A549 (cell line): ENCODE results near the gene ADAMTS19. TPM values are rescaled to one million over a fixed set of nuclear protein-coding genes. Genes with fewer than 3 reads are reported as not detected.
A peak's percentile ranks its signal among the peaks of the same experiment; 100 is the strongest.

Source experiments
- ATAC-seq, 2 experiments: fragments of 200-7000 bp in 1 of 2; fragments of >200 bp in 1 of 2; cut with Nextera tagmentation in 1 of 2; cut with Tn5 transposase in 1 of 2; 3 replicates each; pipeline versions ENCODE4 v1.8.0 to v1.9.1; 2018 to 2020; ENCODE audit warnings: mild to moderate bottlenecking in 1 of 2, moderate library complexity in 1 of 2
- CTCF ChIA-PET: fragments of 300-600 bp; sonication (Branson Sonifier 250); formaldehyde crosslinking; extraction: SDS; loops from one replicate; lab custom pipeline; 2021; ENCODE audit warnings: antibody characterized with exemption, inconsistent platforms; lab: Yijun Ruan, JAX
- POLR2A ChIA-PET: fragments of 350-600 bp; formaldehyde crosslinking; extraction: SDS; loops from one replicate; lab custom pipeline; 2021; ENCODE audit warnings: antibody characterized with exemption, inconsistent platforms; lab: Yijun Ruan, JAX
- DNase-seq, 2 experiments: peaks; one replicate each; pipeline versions ENCODE4 v3.0.0 to v3.0.0-alpha.2; 2011 to 2016; ENCODE audit warnings: low read depth in 1 of 2, low spot score in 1 of 2
- FAIRE-seq: peaks from 2 replicates; lab custom pipeline; 2011; peaks lifted over from hg19 to GRCh38; lab: Jason Lieb, UNC
- H3K27ac ChIP-seq, 2 experiments: fragments of >200 bp; sonication (Bioruptor Twin); formaldehyde crosslinking; 3 replicates each; pipeline ENCODE4 v1.5.1; 2016 to 2017
- H3K4me1 ChIP-seq: fragments of >200 bp; sonication (Bioruptor Twin); formaldehyde crosslinking; 3 replicates; pipeline ENCODE4 v1.6.1; 2016
- H3K4me2 ChIP-seq: fragments of >200 bp; sonication (Bioruptor Twin); formaldehyde crosslinking; 3 replicates; pipeline ENCODE4 v1.6.1; 2016
- H3K4me3 ChIP-seq: fragments of >200 bp; sonication (Bioruptor Twin); formaldehyde crosslinking; 3 replicates; pipeline ENCODE4 v1.5.1; 2016
- H3K9me3 ChIP-seq: fragments of >200 bp; sonication (Bioruptor Twin); formaldehyde crosslinking; 3 replicates; pipeline ENCODE4 v1.6.1; 2016
- BHLHE40 ChIP-seq: IDR thresholded peaks from 2 replicates; pipeline ENCODE4 v1.6.1; 2012; ENCODE audit warnings: low read depth, low read length, inconsistent platforms
- CBX8 ChIP-seq: fragments of 200-600 bp; sonication (generic); IDR thresholded peaks from 2 replicates; pipeline ENCODE4 v1.6.1; 2016
- CHD4 ChIP-seq: fragments of 200-600 bp; sonication (generic); IDR thresholded peaks from 2 replicates; pipeline ENCODE4 v1.6.1; 2016; ENCODE audit warnings: antibody characterized with exemption, mild to moderate bottlenecking, borderline replicate concordance
- E2F6 ChIP-seq: IDR thresholded peaks from 2 replicates; pipeline ENCODE4 v1.6.1; 2012; ENCODE audit warnings: low read depth, borderline replicate concordance
- EHF ChIP-seq: fragments of 250-450 bp; sonication (Bioruptor Pico); IDR thresholded peaks from 2 replicates; pipeline ENCODE4 v1.5.0; 2020; ENCODE audit warnings: mild to moderate bottlenecking
- ESRRA ChIP-seq: fragments of 150-350 bp; IDR thresholded peaks from 2 replicates; pipeline ENCODE4 v1.6.1; 2014; ENCODE audit warnings: mild to moderate bottlenecking, low read length, borderline replicate concordance
- FOSB ChIP-seq: fragments of 250-450 bp; sonication (Bioruptor Pico); IDR thresholded peaks from 2 replicates; pipeline ENCODE4 v1.5.0; 2020; ENCODE audit warnings: mild to moderate bottlenecking, moderate library complexity
- FOSL2 ChIP-seq, 2 experiments: fragments of 450-650 bp in 1 of 2; fragments of >200 bp in 1 of 2; sonication (Bioruptor Twin) in 1 of 2; formaldehyde crosslinking; IDR thresholded peaks; 2 replicates each; pipeline versions ENCODE4 v1.5.0 to v1.6.1; 2016 to 2020; ENCODE audit warnings: mild to moderate bottlenecking in 1 of 2, moderate library complexity in 1 of 2
- HES2 ChIP-seq: fragments of >200 bp; sonication (Bioruptor Twin); formaldehyde crosslinking; IDR thresholded peaks from 2 replicates; pipeline ENCODE4 v1.6.1; 2016
- HOXB13 ChIP-seq: fragments of 250-450 bp; sonication (Bioruptor Pico); IDR thresholded peaks from 2 replicates; pipeline ENCODE4 v1.5.0; 2020; ENCODE audit warnings: low read depth, mild to moderate bottlenecking, moderate library complexity
- JUNB ChIP-seq: fragments of >200 bp; sonication (Bioruptor Twin); formaldehyde crosslinking; IDR thresholded peaks from 2 replicates; pipeline ENCODE4 v1.6.1; 2016
- KDM1A ChIP-seq: fragments of 200-600 bp; sonication (generic); IDR thresholded peaks from 2 replicates; pipeline ENCODE4 v1.6.1; 2016; ENCODE audit warnings: low read depth, mild to moderate bottlenecking
- MAX ChIP-seq: IDR thresholded peaks from 2 replicates; pipeline ENCODE4 v1.6.1; 2012
- MYC ChIP-seq: IDR thresholded peaks from 2 replicates; pipeline ENCODE4 v1.6.1; 2012; ENCODE audit warnings: mild to moderate bottlenecking, inconsistent platforms, low read length, improper control_type of control experiment, borderline replicate concordance
- NFE2L2 ChIP-seq: fragments of 150-350 bp; conservative IDR thresholded peaks from 2 replicates; pipeline ENCODE4 v1.6.1; 2014; ENCODE audit warnings: low read length
- NR3C1 ChIP-seq: fragments of >200 bp; sonication (Bioruptor Twin); formaldehyde crosslinking; IDR thresholded peaks from 3 replicates; pipeline ENCODE4 v1.6.1; 2017
- RAD21 ChIP-seq, 2 experiments: fragments of >200 bp in 1 of 2; sonication (Bioruptor Twin) in 1 of 2; formaldehyde crosslinking in 1 of 2; IDR thresholded peaks in 1 of 2; conservative IDR thresholded peaks in 1 of 2; 2 replicates in 1 of 2; 3 replicates in 1 of 2; pipeline ENCODE4 v1.6.1; 2012 to 2018; ENCODE audit warnings: inconsistent platforms in 1 of 2
- RCOR1 ChIP-seq: fragments of 150-350 bp; IDR thresholded peaks from 2 replicates; pipeline ENCODE4 v1.6.1; 2014; ENCODE audit warnings: antibody characterized with exemption, low read length, low read depth
- RFX5 ChIP-seq: fragments of 450-650 bp; IDR thresholded peaks from 2 replicates; pipeline ENCODE4 v1.7.1; 2014; ENCODE audit warnings: antibody characterized with exemption, mild to moderate bottlenecking, moderate library complexity
- TFCP2L1 ChIP-seq: fragments of 250-450 bp; sonication (Bioruptor Pico); IDR thresholded peaks from 2 replicates; pipeline ENCODE4 v1.5.0; 2021; ENCODE audit warnings: mild to moderate bottlenecking
- USF2 ChIP-seq: fragments of 450-650 bp; IDR thresholded peaks from 2 replicates; pipeline ENCODE4 v1.6.1; 2014; ENCODE audit warnings: antibody characterized with exemption
- ZFP36 ChIP-seq: fragments of 450-650 bp; IDR thresholded peaks from 2 replicates; pipeline ENCODE4 v1.6.1; 2014; ENCODE audit warnings: borderline replicate concordance; ENCODE audit not compliant: partially characterized antibody
- ZNF302 ChIP-seq: fragments of 250-450 bp; sonication (Bioruptor Pico); IDR thresholded peaks from 2 replicates; pipeline ENCODE4 v1.9.0; 2021; ENCODE audit warnings: inconsistent platforms, mild to moderate bottlenecking, moderate library complexity
- ZSCAN20 ChIP-seq: fragments of 250-450 bp; sonication (Bioruptor Pico); IDR thresholded peaks from 2 replicates; pipeline ENCODE4 v1.8.0; 2022; ENCODE audit warnings: mild to moderate bottlenecking, moderate library complexity
- WGBS: methylation state at CpG from one replicate; pipeline ENCODE4 v1.1.6; 2017; ENCODE audit errors: missing lambda C conversion rate; 5-methylcytosine and 5-hydroxymethylcytosine counted together
- polyA plus RNA-seq, 4 experiments: library from polyadenylated mRNA; depleted of rRNA in 3 of 4; stranded (reverse); fragments of >200 nt; fragmentation: RNase III in 1 of 4; extraction: RNeasy Plus Mini Kit Qiagen cat#74134 plus additional on column Dnase treatment in 1 of 4; gene quantifications; 2 replicates in 3 of 4; 3 replicates in 1 of 4; pipeline ENCODE4 v1.2.3, GENCODE V29; 2011 to 2017

The ADAMTS19 gene
- polyA plus RNA-seq, 2 of the 4 experiments (the other 2 are of a cell fraction): not detected

GRCh38 chr5:129541051-129541450 is 81.0 kb downstream of the ADAMTS19 start:
- H3K4me2 ChIP-seq: no peak overlapping the region
- TF ChIP-seq HOXB13 (CRISPR knock-in tag) (no peak), ESRRA (no peak), RCOR1 (no peak)
- H3K4me1 ChIP-seq: no peaks in the 10 kb centered on the region
- no peaks in the 10 kb centered on the region for H3K9me3 ChIP-seq
- no peak overlapping the region for H3K27ac ChIP-seq
- POLR2A ChIA-PET: no interaction called here
- FAIRE-seq (no peak), ATAC-seq (no peak), DNase-seq (no peak)
- CTCF ChIA-PET: no interaction called here
- no peak overlapping the region for H3K4me3 ChIP-seq
- WGBS: 1% methylated on average over 3 of the region's 3 CpGs

GRCh38 chr5:129541648-129542251 is 81.7 kb downstream of the ADAMTS19 start:
- ChIA-PET POLR2A (no interaction called here), CTCF (interaction anchor here (0.7 kb wide), 1 partner anchor 1735 kb away, joined by 3 read pairs; no protein-coding TSS in a partner anchor)
- no peaks in the 10 kb centered on the region for H3K9me3 ChIP-seq
- TF ChIP-seq RAD21 (conservative IDR thresholded peaks at IDR 0.05 in 1 of 2, IDR thresholded peaks at IDR 0.05 in 1 of 2) (peak in 1 of 2 experiments; percentile 19; a peak in 1 of 5 replicates), ESRRA (no peak)
- DNase-seq: peak in 1 of 2 experiments; percentile 34
- FAIRE-seq: no peak
- peak in 1 of 2 experiments; percentile 80; a peak in 3 of 6 replicates for ATAC-seq
- no peak overlapping the region for H3K4me3 ChIP-seq
- H3K4me1 ChIP-seq: no peaks in the 10 kb centered on the region
- no peak overlapping the region for H3K27ac ChIP-seq
- no peak overlapping the region for H3K4me2 ChIP-seq
- WGBS: 7% methylated on average over 4 of the region's 4 CpGs

GRCh38 chr5:129547137-129547536 is 87.0 kb downstream of the ADAMTS19 start:
- WGBS: 0% methylated on average over 1 of the region's 1 CpG

GRCh38 chr5:129554134-129554904 is 94.2 kb downstream of the ADAMTS19 start:
- ChIA-PET POLR2A (no interaction called here), CTCF (no interaction called here)
- H3K27ac ChIP-seq: no peak overlapping the region
- ATAC-seq (no peak), FAIRE-seq (no peak), DNase-seq (no peak)
- H3K4me1 ChIP-seq: no peaks in the 10 kb centered on the region
- no peaks in the 10 kb centered on the region for H3K9me3 ChIP-seq
- no peak overlapping the region for H3K4me3 ChIP-seq
- TF ChIP-seq ZFP36 (no peak), CHD4 (no peak), JUNB (no peak), BHLHE40 (no peak), TFCP2L1 (CRISPR knock-in tag) (no peak), HES2 (no peak), MAX (no peak), NFE2L2 (no peak), ZSCAN20 (CRISPR knock-in tag) (no peak), RFX5 (no peak), NR3C1 (no peak), CBX8 (no peak), FOSL2 (IDR thresholded peaks at IDR 0.05) (no peak), FOSL2 (CRISPR knock-in tag; IDR thresholded peaks at IDR 0.05) (no peak)
- 43% methylated on average over 2 of the region's 2 CpGs for WGBS
- H3K4me2 ChIP-seq: no peak overlapping the region

More at GRCh38 chr5:129547137-129547536, 87.0 kb downstream of the ADAMTS19 start:
- CTCF ChIA-PET: no interaction called here
- DNase-seq (no peak), ATAC-seq (no peak), FAIRE-seq (no peak)
- H3K4me1 ChIP-seq: no peaks in the 10 kb centered on the region
- H3K4me2 ChIP-seq: no peak overlapping the region
- H3K4me3 ChIP-seq: no peak overlapping the region
- no peaks in the 10 kb centered on the region for H3K9me3 ChIP-seq
- TF ChIP-seq CBX8 (no peak), KDM1A (no peak), EHF (no peak), E2F6 (no peak), ZNF302 (CRISPR knock-in tag) (no peak), USF2 (no peak), ZSCAN20 (CRISPR knock-in tag) (no peak), MYC (no peak), RAD21 (conservative IDR thresholded peaks at IDR 0.05 in 1 of 2, IDR thresholded peaks at IDR 0.05 in 1 of 2) (no peak), FOSB (no peak), TFCP2L1 (CRISPR knock-in tag) (no peak)
- no peak overlapping the region for H3K27ac ChIP-seq
- POLR2A ChIA-PET: no interaction called here
